Measurements from ENCODE around the gene PDE4D.

GRCh38 chr5:59173578-59173977 is 719.9 kb downstream of the PDE4D start:
- no peak for TF ChIP-seq CTCF (IDR thresholded peaks at IDR 0.05; ENCODE audit: insufficient read depth, low read depth, low read length)
- no peak for TF ChIP-seq EZH2 (IDR thresholded peaks at IDR 0.05; ENCODE audit: insufficient read depth, low read length)

Data from astrocyte (in vitro differentiated cells and primary cell).